Measurements from ENCODE around the gene F10. TPM values are rescaled to one million over a fixed set of nuclear protein-coding genes. Genes with fewer than 3 reads are reported as not detected.

F10 gene
- total and polyA plus RNA-seq, 2 of the 13 experiments (the other 11 are each of a cell fraction or from before 2014, with no cell fraction given) = 58.4 to 237 TPM

DNA sequence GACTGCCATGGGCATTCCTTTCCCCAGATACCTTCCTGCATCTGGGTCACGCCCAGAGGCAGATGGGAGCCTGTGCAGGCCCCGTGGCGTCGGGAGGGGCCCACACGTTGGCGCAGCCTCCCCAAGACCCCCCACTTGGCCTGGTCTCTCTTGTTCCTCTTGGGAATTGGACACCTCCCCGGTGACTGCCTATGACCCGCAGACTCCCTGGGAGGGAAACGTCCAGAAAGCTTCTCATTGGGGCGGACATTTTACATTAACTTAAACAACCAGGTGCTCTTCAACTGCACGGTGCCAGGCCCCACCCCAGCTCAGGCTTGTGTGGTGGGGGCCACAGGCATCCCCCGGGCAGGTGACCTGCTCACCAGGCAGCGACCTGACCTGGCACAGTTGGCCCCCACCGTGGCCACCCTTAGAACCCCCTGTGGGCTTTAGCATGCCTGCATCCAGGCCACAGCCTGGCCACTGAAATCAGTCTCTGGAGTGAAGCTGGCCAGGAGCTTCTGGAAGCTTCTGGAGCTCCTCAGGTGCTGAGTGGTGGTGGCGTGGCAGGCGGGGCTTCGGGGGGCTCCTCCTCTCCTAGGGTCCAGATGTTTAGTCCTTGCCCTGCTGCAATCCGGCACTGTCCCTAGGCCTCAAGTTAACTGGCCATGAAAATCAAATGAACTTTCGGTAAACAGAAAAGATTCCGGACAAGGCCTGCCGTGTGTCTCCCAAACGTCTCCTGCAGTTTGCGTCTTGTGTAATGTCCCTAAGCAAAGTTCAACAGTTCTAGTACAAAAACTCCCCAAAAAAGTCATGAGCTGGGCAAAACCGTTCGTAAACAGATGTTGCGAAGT, 27.3 kb downstream of the F10 start (continued):
- TF ChIP-seq ZNF136 (CRISPR knock-in tag; IDR thresholded peaks at IDR 0.05; ENCODE audit: low read depth) = no peak
- TF ChIP-seq, protein P1, sequence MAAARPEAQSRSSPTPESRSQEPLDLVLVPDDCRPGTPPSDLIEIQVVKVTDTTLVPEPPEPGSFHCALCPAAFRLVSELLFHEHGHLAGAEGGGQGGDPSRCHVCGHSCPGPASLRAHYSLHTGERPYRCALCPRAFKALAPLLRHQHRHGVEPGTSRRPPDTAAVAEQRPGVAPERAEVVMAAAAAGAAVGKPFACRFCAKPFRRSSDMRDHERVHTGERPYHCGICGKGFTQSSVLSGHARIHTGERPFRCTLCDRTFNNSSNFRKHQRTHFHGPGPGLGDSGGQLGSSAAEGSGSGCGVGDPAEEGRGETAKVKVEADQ (CRISPR knock-in tag; IDR thresholded peaks at IDR 0.05; ENCODE audit: borderline replicate concordance) = no peak
- TF ChIP-seq, protein P2, sequence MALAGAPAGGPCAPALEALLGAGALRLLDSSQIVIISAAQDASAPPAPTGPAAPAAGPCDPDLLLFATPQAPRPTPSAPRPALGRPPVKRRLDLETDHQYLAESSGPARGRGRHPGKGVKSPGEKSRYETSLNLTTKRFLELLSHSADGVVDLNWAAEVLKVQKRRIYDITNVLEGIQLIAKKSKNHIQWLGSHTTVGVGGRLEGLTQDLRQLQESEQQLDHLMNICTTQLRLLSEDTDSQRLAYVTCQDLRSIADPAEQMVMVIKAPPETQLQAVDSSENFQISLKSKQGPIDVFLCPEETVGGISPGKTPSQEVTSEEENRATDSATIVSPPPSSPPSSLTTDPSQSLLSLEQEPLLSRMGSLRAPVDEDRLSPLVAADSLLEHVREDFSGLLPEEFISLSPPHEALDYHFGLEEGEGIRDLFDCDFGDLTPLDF (CRISPR knock-in tag; IDR thresholded peaks at IDR 0.05) = 0 out of 2 replicates have a peak, but pooled peaks have one; percentile 17
- TF ChIP-seq ATRX (CRISPR knock-in tag; IDR thresholded peaks at IDR 0.05; ENCODE audit: borderline replicate concordance) = no peak
- TF ChIP-seq ZNF652 (CRISPR knock-in tag; IDR thresholded peaks at IDR 0.05; ENCODE audit: borderline replicate concordance, low read depth) = no peak
- peak; percentile 34; the same call in 1 of the 2 replicates for TF ChIP-seq TFDP1 (CRISPR knock-in tag; IDR thresholded peaks at IDR 0.05; ENCODE audit: borderline replicate concordance)
- TF ChIP-seq ZNF512 (CRISPR knock-in tag; IDR thresholded peaks at IDR 0.05) = no peak
- TF ChIP-seq ZNF431 (CRISPR knock-in tag; IDR thresholded peaks at IDR 0.05; ENCODE audit: borderline replicate concordance, low read depth) = no peak; the same call in 1 of the 2 replicates
- TF ChIP-seq, protein P3, sequence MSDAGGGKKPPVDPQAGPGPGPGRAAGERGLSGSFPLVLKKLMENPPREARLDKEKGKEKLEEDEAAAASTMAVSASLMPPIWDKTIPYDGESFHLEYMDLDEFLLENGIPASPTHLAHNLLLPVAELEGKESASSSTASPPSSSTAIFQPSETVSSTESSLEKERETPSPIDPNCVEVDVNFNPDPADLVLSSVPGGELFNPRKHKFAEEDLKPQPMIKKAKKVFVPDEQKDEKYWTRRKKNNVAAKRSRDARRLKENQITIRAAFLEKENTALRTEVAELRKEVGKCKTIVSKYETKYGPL (CRISPR knock-in tag; IDR thresholded peaks at IDR 0.05) = no peak; the same call in 1 of the 2 replicates
- no peak for TF ChIP-seq CBFB (CRISPR knock-in tag; IDR thresholded peaks at IDR 0.05)
- TF ChIP-seq ZMAT3 (CRISPR knock-in tag; conservative IDR thresholded peaks at IDR 0.05) = peak; percentile 75; the same call in 1 of the 2 replicates
- TF ChIP-seq ZNF224 (CRISPR knock-in tag; IDR thresholded peaks at IDR 0.05) = 0 out of 2 replicates have a peak, but pooled peaks have one; percentile 28
- 0 out of 2 replicates have a peak, but pooled peaks have one; percentile 57 for TF ChIP-seq ZNF558 (CRISPR knock-in tag; IDR thresholded peaks at IDR 0.05; ENCODE audit: borderline replicate concordance)
